SKM-1 (cell line): ENCODE measurements around the gene ANXA4.

Experiments
- DNase-seq: peaks from one replicate; lab custom pipeline; 2025; ENCODE audit not compliant: unreplicated experiment; lab: John Stamatoyannopoulos, UW

ANXA4 gene

DNA sequence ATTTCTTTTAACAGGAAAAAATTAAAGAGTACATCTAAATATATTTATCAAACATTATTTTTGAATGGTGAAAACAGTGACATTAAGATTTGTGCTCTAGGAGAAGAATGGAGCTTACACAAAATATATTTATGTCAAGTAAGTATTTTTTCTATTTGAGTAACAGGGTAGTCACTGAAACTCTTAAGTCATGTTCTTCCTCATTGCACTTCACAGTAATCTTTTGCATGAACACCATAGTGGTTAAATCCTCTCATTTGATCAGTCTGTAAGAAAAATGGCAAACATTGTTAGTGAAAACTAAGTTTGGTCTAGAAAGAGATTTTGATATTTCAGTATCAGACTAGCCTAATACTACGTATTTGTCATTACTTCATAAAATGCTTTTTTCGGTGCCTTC lies 95.6 kb downstream of the ANXA4 start:
- no peak for DNase-seq

DNA sequence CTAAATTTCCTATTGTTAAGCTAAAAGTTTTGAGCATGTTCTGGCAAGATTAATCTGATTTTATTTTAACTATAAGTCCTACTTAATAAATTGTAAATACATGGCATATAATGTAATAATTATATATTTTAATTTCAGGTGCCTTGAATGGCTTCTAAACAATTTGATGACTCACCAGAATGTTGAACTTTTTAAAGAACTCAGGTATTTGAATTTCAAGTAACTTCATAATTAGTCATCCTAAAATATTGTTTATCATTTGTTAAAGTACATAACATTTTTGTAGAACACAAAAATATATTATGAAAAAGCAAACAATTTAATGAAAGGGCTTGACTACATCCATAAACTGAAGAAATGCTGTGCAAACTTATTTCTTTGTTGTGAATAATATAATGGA lies 102.1 kb downstream of the ANXA4 start:
- no peak for DNase-seq

DNA sequence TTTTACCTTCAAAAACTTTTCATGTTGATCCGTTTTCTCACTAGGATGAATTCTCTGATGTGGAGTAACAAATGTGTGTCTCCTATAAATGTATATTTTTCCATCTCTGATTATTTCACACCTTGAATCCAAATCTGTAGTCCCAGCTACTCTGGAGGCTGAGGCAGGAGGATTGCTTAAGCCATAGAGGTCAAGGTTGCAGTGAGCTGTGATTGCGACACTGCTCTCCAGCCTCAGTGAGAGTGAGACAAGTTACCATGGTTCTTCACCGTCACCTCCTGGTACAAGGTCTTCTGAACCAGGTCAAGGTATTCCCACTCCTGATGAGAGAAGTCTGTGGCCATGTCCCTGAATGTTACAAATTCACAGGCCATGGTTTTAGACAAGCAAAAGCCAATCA lies 102.6 kb downstream of the ANXA4 start:
- no peak for DNase-seq

GRCh38 chr2:69846182-69847067 lies 104.5 kb downstream of the ANXA4 start:
- DNase-seq, result no peak

DNA sequence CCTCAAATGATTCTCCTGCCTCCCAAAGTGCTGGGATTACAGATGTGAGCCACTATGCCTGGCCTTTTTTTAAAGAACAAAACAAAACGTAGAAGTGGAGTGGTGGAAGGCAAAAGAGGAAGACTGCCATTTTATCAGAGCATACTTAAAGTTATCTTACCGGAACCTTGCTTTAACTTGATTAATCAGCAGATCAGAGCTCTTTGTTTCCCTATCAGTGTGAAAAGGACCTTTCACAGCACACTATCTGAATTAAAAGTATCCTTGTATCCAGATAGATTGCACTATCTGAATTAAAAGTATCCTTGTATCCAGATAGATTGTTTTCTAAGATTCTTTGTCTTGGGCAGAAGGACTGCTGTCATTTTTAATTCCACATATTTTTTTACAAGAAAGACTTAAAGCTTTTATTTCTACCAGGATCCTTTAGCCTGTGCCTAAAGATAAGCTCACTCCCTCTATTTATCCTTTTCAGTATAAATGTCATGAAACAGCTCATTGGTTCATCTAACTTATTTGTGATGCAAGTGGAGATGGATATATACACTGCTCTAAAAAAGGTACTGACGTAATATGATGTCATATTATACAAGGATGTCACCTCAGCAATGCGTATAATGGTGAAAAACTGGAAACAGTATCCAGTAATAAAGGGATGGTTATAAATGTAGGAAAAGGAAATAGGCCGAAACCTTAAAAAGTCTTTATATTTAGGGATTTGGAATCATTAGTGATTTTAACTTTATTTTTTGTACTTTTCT lies 105.3 kb downstream of the ANXA4 start:
- no peak for DNase-seq

DNA sequence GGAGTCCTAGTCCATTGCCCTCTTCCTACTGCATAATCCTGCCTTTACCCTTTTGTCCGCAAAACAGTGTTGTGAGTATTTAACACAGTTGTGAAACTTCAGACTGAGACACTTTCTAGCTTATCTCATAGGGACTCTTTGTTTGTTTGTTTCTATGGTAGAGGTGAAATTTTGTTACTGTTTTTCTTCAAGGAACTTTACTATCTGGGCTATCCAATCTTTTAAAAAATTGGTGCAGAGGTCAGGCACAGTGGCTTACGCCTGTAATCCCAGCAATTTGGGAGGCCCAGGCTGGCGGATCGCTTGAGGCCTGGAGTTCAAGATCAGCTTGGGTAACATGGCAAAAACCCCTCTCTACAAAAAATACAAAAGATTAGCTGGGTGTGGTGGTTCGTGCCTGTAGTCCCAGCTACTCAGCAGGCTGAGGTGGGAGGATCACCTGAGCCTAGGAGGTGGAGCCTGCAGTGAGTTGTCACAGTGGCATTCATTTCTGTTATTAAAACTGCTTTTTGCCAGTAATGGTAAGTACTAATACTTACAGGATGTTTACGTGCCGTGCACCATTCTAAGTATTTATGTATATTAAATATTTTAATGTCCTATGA lies 106.4 kb downstream of the ANXA4 start:
- DNase-seq, result no peak

GRCh38 chr2:69858261-69858660 lies 116.3 kb downstream of the ANXA4 start:
- no peak for DNase-seq

DNA sequence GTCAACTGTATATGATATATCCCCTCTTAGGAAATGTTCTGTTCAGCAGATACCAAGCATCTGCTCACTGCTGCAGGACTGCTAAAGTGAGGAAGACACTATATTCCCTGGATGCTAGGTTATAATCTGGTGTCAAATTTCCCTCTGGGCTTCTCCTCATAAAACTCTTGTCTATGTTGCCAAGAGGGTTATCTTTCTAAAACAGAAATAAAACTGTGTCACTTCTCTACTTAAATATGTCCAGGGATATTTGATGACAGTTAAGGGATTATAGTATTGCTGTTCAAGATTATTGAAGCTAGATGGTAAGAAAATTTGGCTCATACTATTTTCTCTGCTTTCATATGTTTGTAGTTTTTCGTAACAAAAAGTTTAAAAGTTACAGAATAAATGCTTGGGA lies 121.4 kb downstream of the ANXA4 start:
- no peak for DNase-seq
